T-helper 2 cell treated with Interferon-gamma antibody and Interleukin-4, amounts not matched to agents 5 μg/mL and 100 μg/mL, for 36 hours (primary cell): ENCODE measurements around the gene HPCAL1.
A peak's percentile ranks its signal among the peaks of the same experiment; 100 is the strongest.
"Not testable (repeated sequence)": the region's sequence is repeated elsewhere in the genome, so short reads cannot be mapped to it uniquely, and the experiment has no call there.

ENCODE experiments used
- DNase-seq: peaks from one replicate; pipeline ENCODE4 v3.0.0; 2021; ENCODE audit warnings: low spot score
- H3K27ac Mint-ChIP-seq: one replicate; pipeline ENCODE4 v1.8.0; 2021; ENCODE audit warnings: mild to moderate bottlenecking, mixed read lengths
- H3K27me3 Mint-ChIP-seq: one replicate; pipeline ENCODE4 v1.8.0; 2021; ENCODE audit warnings: low read depth, mixed read lengths
- H3K36me3 Mint-ChIP-seq: one replicate; pipeline ENCODE4 v1.8.0; 2021; ENCODE audit warnings: low read depth, mixed read lengths
- H3K4me1 Mint-ChIP-seq: one replicate; pipeline ENCODE4 v1.8.0; 2021; ENCODE audit warnings: low read depth, mixed read lengths
- H3K4me3 Mint-ChIP-seq: one replicate; pipeline ENCODE4 v1.8.0; 2022; ENCODE audit warnings: mild to moderate bottlenecking, moderate library complexity, mixed read lengths
- H3K9me3 Mint-ChIP-seq: one replicate; pipeline ENCODE4 v1.8.0; 2021; ENCODE audit warnings: mixed read lengths

The HPCAL1 gene

DNA sequence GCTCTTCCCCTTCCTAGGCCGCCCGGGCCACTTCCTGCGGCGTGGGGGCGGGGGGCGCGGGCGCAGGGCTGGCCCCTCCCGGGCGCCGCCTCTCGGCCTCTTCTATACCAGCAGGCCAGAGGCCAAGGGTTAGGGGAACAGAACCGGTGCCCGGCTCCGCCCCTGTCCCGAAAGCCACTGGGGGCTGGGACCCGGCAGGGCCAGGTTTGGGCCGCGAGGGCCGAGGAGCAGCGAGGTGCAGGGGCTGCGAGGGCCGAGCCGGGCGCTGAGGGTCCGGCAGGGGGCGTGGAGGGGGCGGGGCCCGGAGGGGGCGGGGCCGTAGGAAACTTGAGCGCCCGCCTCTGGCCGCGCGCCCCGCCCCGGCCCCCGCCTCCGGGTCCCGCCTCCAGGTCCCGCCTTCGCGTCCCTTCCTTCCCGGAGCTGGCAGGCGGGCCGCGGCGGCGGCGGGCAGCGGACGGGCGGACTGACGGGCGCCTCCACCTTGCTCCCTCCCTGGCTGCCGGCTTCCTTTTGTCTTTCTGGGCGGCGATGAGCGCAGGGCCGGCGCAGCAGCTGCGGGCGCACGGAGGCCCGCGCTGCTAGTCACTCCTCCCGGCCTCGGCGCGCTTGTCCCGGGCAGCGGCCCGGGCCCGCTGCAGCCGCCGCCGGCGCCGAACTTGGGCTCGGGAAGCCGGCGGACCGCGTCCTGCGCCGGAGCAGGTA is at the start of gene HPCAL1:
TSS of gene HPCAL1 (plus strand) at position 426 of the 702 bp plus-strand sequence. CDS start 116,854 bp downstream, outside the sequence.
- Mint-ChIP-seq H3K27me3 (no peaks in the 10 kb centered on the region), H3K4me3 (peak within 1 kb of the TSS; percentile 100), H3K4me1 (peaks cover 64% of the 10 kb centered on the region), H3K9me3 (peaks cover 3% of the 10 kb centered on the region), H3K27ac (peak within 1 kb of the TSS; percentile 93), H3K36me3 (peaks cover 9% of the 10 kb centered on the region)
- peak; percentile 84 for DNase-seq

DNA sequence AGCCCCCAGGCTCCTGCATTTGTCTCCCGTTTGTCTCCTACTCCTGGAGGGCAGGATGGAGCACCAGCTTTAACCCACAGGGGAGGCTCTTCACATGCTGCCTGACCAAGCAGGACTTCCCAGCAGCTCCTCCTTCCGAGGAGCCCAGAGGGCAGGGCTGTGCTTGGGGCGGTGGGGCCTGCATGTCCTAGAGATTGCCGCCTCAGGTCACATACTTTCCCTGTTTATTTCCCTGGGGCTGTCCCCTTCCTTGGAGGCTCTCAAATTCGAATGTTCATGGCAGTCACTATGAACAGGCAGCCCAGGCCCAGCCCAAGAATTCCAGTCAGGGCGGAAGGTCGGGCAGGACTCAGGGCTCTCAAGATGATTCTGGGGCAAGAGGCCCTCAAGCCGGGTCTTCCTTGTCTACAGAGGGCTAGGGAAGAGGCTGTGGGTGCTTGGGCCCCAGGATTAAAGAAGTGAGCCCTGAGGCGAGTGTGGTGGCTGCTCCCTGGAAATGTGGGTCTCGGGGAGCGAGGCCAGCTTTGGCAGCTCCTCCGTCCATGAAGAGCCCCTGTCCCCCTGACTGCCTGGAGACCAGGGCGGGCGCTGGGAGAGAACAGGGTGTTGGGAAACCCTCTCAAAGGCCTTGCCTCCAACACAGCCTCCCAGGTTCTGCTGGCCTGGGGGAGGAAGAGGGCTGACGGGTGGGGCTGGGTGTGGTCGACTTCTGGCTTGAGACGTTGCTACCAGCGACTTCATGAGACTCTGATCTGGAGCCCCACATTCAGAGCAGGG is 48.9 kb upstream of the HPCAL1 start:
- Mint-ChIP-seq H3K4me3 (no peak overlapping the region), H3K9me3 (peaks cover 15% of the 10 kb centered on the region), H3K4me1 (peaks cover 2% of the 10 kb centered on the region), H3K36me3 (peaks cover 5% of the 10 kb centered on the region), H3K27ac (peak overlapping the region; percentile 17), H3K27me3 (peaks cover 24% of the 10 kb centered on the region)
- DNase-seq = no peak

DNA sequence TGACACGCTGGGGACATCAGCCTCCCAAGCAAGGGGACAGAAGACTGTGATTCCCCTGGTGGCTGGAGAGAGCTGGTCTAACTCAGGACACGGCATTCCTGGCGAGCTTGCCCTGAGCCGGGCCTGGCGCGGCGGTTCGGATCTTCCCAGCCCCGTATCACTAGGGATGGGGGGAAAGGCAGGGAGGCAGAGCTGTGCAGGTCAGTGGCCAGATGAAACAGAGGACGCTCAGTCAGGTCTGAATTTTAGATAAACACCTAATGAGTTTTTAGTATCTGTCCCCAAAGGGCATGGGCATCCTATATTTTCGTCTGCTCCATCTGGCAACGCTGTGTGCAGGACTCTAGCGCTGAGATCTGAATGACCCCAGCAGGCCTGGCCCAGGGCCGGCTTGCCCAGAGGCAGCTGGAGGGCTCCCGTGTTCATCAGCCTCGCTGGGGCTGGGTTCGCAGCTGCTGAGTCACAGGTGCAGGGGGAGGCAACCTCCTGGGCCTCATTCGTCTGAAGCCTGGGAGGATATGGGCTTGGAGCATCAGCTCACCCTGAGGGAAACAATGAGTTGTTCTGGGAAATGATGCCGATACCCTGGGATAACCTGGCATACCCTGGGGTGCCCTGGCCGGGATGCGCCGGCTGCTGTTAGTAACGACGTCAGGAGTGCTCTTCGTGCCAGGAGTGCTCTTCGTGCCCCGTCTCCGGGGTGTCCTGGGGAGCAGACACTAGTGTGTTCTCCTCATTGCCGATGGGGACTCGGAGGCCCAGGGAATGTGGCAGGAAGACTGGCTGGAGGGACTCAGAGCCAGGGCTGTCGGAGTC is 48.1 kb upstream of the HPCAL1 start:
- H3K36me3 Mint-ChIP-seq = peaks cover 5% of the 10 kb centered on the region
- H3K4me1 Mint-ChIP-seq = peaks cover 2% of the 10 kb centered on the region
- DNase-seq = no peak
- H3K27ac Mint-ChIP-seq = peak overlapping the region; percentile 17
- H3K9me3 Mint-ChIP-seq = peaks cover 15% of the 10 kb centered on the region
- peaks cover 18% of the 10 kb centered on the region for H3K27me3 Mint-ChIP-seq
- no peak overlapping the region for H3K4me3 Mint-ChIP-seq

DNA sequence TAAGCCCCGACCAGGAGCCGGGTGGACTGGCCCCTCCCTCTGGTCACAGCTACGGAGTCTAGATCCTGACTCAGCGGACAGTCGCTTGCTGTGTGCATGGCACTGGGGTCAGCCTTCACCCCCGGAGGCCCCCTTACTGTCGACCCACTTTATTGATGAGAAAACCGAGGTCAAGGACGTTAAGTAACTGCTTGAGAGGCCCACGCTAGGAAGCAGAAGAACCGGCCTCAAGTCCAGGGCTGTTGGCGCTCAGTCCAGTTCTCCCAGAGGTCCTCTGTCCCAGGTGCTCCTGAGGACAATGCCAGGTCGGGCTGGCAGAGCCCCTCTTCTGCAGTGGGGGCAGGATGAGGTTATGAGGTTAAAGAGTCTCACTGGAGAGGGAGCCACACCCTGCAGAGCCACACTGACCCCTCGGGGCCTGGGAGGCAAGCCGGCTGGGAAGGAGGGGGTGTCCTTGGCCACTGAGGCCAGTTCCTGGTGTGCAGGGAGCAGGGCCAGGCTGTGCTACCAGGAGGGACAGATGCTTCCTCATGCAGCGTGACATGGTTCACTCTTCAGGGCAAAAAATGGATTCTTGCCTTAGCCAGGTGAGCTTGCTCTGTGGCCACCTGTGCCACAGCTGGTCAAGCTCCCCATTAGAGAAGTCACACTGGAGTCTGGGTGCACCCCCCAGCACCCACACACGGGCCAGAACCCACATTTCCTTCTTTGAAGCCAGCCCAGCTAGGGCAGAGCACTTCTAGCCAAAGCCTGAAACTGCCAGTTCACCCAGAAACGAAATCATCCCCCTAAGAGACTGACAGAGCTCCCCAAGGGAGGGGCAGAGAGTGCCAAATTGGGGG is 47.3 kb upstream of the HPCAL1 start:
- DNase-seq = no peak
- peaks cover 12% of the 10 kb centered on the region for H3K27me3 Mint-ChIP-seq
- no peak overlapping the region for H3K4me3 Mint-ChIP-seq
- H3K27ac Mint-ChIP-seq = no peak overlapping the region
- peaks cover 2% of the 10 kb centered on the region for H3K4me1 Mint-ChIP-seq
- peaks cover 2% of the 10 kb centered on the region for H3K36me3 Mint-ChIP-seq
- peaks cover 7% of the 10 kb centered on the region for H3K9me3 Mint-ChIP-seq

DNA sequence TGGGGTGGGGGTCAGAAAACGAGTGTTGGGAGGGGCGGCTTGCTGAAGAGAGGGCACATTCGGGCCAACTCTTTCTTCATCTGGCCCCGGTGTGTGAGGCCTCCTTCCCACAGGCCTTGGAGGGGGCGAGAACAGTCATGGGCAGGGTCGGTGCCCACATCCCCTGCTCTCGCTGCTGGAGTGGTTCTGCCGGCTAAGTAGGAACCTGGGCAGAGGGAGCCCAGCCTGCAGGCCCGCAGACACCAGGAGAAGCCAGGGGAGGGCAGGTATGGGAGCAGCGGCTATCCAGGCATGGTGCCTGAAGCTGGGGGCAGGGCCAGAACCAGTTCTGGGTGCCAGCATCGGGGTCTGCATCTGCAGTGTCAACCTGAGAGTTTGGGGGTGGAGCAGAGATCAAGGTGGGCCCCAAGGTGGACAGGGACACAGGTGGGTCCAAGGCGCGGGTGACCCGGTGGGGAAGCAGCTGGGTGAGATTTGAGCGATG is 46.6 kb upstream of the HPCAL1 start:
- no peak for DNase-seq
- Mint-ChIP-seq H3K9me3 (peaks cover under 1% of the 10 kb centered on the region), H3K36me3 (peaks cover 2% of the 10 kb centered on the region), H3K27me3 (peaks cover 7% of the 10 kb centered on the region), H3K27ac (no peak overlapping the region), H3K4me3 (no peak overlapping the region), H3K4me1 (peaks cover 2% of the 10 kb centered on the region)

DNA sequence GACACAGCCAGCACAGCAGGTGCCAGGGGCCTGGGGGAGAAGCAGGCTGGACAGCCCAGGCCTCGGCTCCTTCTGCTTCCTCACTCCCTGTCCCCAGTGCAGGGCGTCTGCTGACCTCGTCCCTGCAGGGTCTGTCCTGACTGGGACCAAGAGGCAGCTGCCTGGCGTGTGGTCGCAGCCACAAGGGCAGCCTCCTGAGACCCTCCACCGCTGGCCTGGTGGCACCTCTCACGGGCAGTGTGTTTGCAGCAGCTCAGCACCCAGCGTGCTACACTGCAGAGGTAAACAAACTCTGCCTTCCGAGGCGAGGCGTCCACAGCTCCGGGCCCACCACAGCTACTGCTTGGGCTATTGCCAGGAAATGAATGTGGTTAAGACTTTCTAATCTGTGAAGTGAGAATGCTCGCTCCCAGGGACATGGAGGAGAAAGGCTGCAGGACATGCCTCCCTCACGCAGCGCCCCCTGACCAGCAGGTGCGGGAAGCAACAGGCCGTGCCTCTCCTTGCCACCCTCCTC is 46.1 kb upstream of the HPCAL1 start:
- Mint-ChIP-seq H3K9me3 (no peaks in the 10 kb centered on the region), H3K4me1 (peaks cover 2% of the 10 kb centered on the region), H3K36me3 (peaks cover under 1% of the 10 kb centered on the region), H3K4me3 (no peak overlapping the region), H3K27me3 (peaks cover 7% of the 10 kb centered on the region), H3K27ac (no peak overlapping the region)
- no peak for DNase-seq

DNA sequence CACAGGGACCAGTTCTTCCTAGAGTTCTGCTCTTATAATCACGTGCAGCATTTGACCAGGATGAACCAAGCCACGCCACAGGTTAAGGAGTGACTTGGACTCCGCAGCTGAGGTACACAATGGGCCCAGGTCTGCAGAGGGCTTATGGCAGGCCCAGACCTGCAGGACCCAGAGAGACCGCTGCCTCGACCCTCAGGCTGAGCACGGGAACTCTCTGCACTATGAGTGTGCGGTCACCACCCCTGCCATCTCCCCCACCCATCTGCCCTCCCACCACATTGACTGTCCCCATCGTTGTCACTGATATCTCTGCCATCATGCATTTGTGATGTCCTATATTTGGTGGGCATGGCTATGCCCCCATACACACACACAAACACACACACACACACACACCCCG is 45.7 kb upstream of the HPCAL1 start:
- peaks cover 2% of the 10 kb centered on the region for H3K4me1 Mint-ChIP-seq
- H3K27ac Mint-ChIP-seq = no peak overlapping the region
- DNase-seq = no peak
- no peaks in the 10 kb centered on the region for H3K36me3 Mint-ChIP-seq
- H3K27me3 Mint-ChIP-seq = peaks cover 5% of the 10 kb centered on the region
- H3K4me3 Mint-ChIP-seq = no peak overlapping the region
- no peaks in the 10 kb centered on the region for H3K9me3 Mint-ChIP-seq

DNA sequence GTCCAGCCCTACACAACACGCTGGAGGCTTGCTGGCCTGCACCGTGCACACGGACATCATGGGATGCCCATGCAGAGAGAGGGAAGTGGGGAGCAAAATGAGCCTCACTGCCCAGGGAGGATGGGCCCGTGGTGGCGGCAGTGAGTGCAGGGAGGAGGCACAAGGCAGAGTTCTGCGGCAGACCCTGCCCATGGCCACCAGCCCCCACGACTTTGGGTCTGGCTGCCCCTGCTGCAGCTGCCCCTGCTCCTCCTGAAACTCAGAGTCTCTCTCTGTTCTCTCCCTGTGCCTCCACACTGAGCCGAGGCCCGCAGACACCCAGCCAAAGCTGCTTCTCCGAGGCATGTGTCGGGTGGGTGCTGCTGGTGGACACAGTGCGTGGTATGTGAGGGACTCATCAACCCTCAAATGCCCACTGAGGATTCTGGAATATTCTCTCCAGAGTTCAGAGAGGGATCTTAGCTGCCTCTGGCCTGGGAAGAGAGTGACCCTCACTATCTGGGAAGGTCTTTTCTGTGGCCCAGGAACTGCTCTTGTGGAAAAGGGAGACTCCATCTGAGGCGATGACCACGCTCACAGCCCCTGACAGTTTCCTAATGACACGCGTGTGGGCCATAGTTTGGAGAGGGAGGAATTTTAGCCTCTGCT is 45.1 kb upstream of the HPCAL1 start:
- no peak overlapping the region for H3K4me3 Mint-ChIP-seq
- H3K4me1 Mint-ChIP-seq = peaks cover 2% of the 10 kb centered on the region

DNA sequence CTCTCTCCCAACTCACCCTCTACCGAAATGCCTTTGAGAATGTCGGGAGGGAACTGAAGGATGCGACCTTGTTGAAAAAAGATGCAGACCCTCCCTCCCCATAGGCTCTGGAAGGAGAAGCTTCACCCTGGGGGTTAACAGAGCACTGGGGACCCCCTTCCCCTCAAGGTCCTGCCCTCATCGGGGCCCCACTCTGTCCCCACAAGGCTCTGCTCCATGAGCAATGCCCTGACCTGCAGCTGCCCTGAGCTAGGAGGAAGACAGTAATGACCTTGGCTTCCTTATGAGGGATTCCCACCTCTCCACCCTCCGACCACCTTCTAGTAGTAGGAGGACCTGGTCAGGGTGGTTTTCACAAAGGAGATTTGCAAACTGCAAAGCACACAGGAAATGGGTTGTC is 44.4 kb upstream of the HPCAL1 start:
- DNase-seq = no peak
- Mint-ChIP-seq H3K9me3 (no peaks in the 10 kb centered on the region), H3K4me1 (no peaks in the 10 kb centered on the region), H3K4me3 (no peak overlapping the region), H3K36me3 (no peaks in the 10 kb centered on the region), H3K27me3 (peaks cover 11% of the 10 kb centered on the region), H3K27ac (no peak overlapping the region)

More for the DNA sequence above, 45.1 kb upstream of the HPCAL1 start:
- H3K27ac Mint-ChIP-seq = no peak overlapping the region
- DNase-seq = no peak
- no peaks in the 10 kb centered on the region for H3K9me3 Mint-ChIP-seq
- H3K36me3 Mint-ChIP-seq = no peaks in the 10 kb centered on the region
- peaks cover 10% of the 10 kb centered on the region for H3K27me3 Mint-ChIP-seq

DNA sequence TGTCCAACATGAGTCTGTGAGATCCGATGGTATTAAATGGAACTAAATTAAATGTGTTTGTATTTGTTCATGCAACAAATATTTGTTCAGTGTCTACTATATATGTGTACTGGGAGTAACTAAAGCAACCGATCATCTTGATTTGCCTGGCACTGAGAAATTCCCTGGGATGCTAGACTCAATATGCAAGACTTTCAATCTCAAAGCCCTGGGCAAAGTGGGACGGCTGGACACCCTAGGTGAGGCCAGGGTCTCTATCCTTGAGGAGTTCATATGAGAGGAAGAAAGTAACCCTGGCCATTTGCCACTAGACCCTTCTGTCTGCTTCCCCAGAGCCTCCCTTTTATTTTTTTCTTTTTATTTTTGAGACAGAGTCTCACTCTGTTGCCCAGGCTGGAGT is 44.0 kb upstream of the HPCAL1 start:
- Mint-ChIP-seq H3K27ac (no peak overlapping the region), H3K9me3 (no peaks in the 10 kb centered on the region), H3K4me1 (no peaks in the 10 kb centered on the region), H3K27me3 (peaks cover 11% of the 10 kb centered on the region), H3K4me3 (no peak overlapping the region), H3K36me3 (no peaks in the 10 kb centered on the region)
- DNase-seq = no peak

DNA sequence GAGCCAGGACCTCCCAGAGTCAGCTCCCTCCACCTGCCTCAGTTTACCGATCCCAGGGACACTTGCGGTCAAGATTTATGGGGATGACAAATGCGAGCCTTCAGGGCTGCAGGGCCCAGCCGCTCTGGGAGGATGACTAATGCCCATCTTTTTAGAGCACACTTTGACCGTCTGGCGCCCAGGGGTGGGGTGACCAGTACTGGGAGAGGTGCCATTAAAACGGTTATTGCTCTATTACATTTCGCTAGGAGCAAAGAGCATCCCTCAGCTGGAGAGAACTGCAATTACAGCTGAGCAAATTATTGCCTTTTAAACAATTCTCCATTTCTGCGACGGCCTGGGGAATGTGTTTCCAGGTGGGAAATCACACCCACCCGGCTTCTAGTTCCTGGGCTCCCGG is 42.6 kb upstream of the HPCAL1 start:
- H3K27me3 Mint-ChIP-seq = peaks cover 11% of the 10 kb centered on the region
- no peaks in the 10 kb centered on the region for H3K36me3 Mint-ChIP-seq
- no peaks in the 10 kb centered on the region for H3K4me1 Mint-ChIP-seq
- H3K27ac Mint-ChIP-seq = no peak overlapping the region
- no peak overlapping the region for H3K4me3 Mint-ChIP-seq
- no peak for DNase-seq
- no peaks in the 10 kb centered on the region for H3K9me3 Mint-ChIP-seq

DNA sequence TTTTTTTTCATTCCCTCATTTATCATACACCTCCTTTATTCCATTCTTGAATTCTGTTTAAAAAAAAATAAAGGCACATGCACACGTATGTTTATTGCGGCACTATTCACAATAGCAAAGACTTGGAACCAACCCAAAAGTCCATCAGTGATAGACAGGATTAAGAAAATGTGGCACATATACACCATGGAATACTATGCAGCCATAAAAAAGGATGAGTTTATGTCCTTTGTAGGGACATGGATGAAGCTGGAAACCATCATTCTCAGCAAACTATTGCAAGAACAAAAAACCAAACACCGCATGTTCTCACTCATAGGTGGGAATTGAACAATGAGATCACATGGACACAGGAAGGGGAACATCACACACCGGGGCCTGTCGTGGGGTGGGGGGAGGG is 39.2 kb upstream of the HPCAL1 start:
- DNase-seq, H3K36me3 Mint-ChIP-seq, H3K27ac Mint-ChIP-seq, H3K9me3 Mint-ChIP-seq, H3K4me1 Mint-ChIP-seq, H3K4me3 Mint-ChIP-seq: not testable (repeated sequence)
- peaks cover 15% of the 10 kb centered on the region for H3K27me3 Mint-ChIP-seq
